ENCODE measurements around the gene FAM117B.
"Not testable (repeated sequence)": the region's sequence is repeated elsewhere in the genome, so short reads cannot be mapped to it uniquely, and the experiment has no call there.

The FAM117B gene

GRCh38 chr2:202790676-202791075 lies 155.9 kb downstream of the FAM117B start:
- Histone ChIP-seq H3K9me3 (ENCODE audit: control insufficient read depth in 1 of 2, low read length in 2 of 2) (no peaks in the 10 kb centered on the region), H3K9ac (ENCODE audit: low read depth in 1 of 2, low read length in 2 of 2) (no peak overlapping the region), H3K27me3 (ENCODE audit: control insufficient read depth in 1 of 2, insufficient read depth in 2 of 2, low read length in 2 of 2) (no peaks in the 10 kb centered on the region), H3K36me3 (ENCODE audit: control insufficient read depth in 1 of 2, insufficient read depth in 2 of 2, low read length in 2 of 2) (peaks cover 0 to 6% of the 10 kb centered on the region in 2 donors), H3K4me1 (ENCODE audit: control insufficient read depth in 1 of 2, insufficient read depth in 2 of 2, low read length in 2 of 2) (no peaks in the 10 kb centered on the region), H3K27ac (ENCODE audit: low read depth, low read length) (no peak overlapping the region), H3K4me3 (ENCODE audit: low read depth in 1 of 2, low read length in 2 of 2) (no peak overlapping the region)

DNA sequence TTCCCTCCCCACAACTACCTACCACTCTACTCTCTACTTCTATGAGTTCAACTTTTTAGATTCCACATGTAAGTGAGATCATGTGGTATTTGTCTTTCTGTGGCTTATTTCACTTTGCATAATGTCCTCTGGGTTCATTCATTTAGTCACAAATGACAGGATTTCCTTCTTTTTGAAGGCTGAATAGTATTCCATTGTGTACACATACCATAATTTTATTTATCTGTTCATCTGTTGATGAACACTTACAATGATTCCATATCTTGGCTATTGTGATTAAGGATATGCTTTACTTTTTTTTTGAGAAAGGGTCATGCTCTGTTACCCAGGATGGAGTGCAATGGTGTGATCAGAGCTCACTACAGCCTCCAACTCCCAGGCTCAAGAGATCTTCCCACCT lies 163.2 kb downstream of the FAM117B start:
- peaks cover 0 to 3% of the 10 kb centered on the region in 2 donors for H3K9me3 ChIP-seq (ENCODE audit: control insufficient read depth in 1 of 2, low read length in 2 of 2)
- H3K9ac ChIP-seq (ENCODE audit: low read depth in 1 of 2, low read length in 2 of 2): no peak overlapping the region
- no peak overlapping the region for H3K4me3 ChIP-seq (ENCODE audit: low read depth in 1 of 2, low read length in 2 of 2)
- no peaks in the 10 kb centered on the region for H3K36me3 ChIP-seq (ENCODE audit: control insufficient read depth in 1 of 2, insufficient read depth in 2 of 2, low read length in 2 of 2)
- H3K27me3 ChIP-seq (ENCODE audit: control insufficient read depth in 1 of 2, insufficient read depth in 2 of 2, low read length in 2 of 2): no peaks in the 10 kb centered on the region
- no peaks in the 10 kb centered on the region for H3K4me1 ChIP-seq (ENCODE audit: control insufficient read depth in 1 of 2, insufficient read depth in 2 of 2, low read length in 2 of 2)
- H3K27ac ChIP-seq (ENCODE audit: low read depth, low read length): no peak overlapping the region

GRCh38 chr2:202805911-202806310 lies 171.1 kb downstream of the FAM117B start:
- not testable (repeated sequence) for H3K4me3 ChIP-seq (ENCODE audit: low read depth in 1 of 2, low read length in 2 of 2); H3K27ac ChIP-seq (ENCODE audit: low read depth, low read length); H3K9ac ChIP-seq (ENCODE audit: low read depth in 1 of 2, low read length in 2 of 2); H3K9me3 ChIP-seq (ENCODE audit: control insufficient read depth in 1 of 2, low read length in 2 of 2); H3K27me3 ChIP-seq (ENCODE audit: control insufficient read depth in 1 of 2, insufficient read depth in 2 of 2, low read length in 2 of 2); H3K36me3 ChIP-seq (ENCODE audit: control insufficient read depth in 1 of 2, insufficient read depth in 2 of 2, low read length in 2 of 2); H3K4me1 ChIP-seq (ENCODE audit: control insufficient read depth in 1 of 2, insufficient read depth in 2 of 2, low read length in 2 of 2)

GRCh38 chr2:202807431-202808138 lies 172.8 kb downstream of the FAM117B start:
- H3K27me3 ChIP-seq (ENCODE audit: control insufficient read depth in 1 of 2, insufficient read depth in 2 of 2, low read length in 2 of 2); H3K4me3 ChIP-seq (ENCODE audit: low read depth in 1 of 2, low read length in 2 of 2); H3K4me1 ChIP-seq (ENCODE audit: control insufficient read depth in 1 of 2, insufficient read depth in 2 of 2, low read length in 2 of 2); H3K9ac ChIP-seq (ENCODE audit: low read depth in 1 of 2, low read length in 2 of 2); H3K9me3 ChIP-seq (ENCODE audit: control insufficient read depth in 1 of 2, low read length in 2 of 2); H3K27ac ChIP-seq (ENCODE audit: low read depth, low read length); H3K36me3 ChIP-seq (ENCODE audit: control insufficient read depth in 1 of 2, insufficient read depth in 2 of 2, low read length in 2 of 2): not testable (repeated sequence)

DNA sequence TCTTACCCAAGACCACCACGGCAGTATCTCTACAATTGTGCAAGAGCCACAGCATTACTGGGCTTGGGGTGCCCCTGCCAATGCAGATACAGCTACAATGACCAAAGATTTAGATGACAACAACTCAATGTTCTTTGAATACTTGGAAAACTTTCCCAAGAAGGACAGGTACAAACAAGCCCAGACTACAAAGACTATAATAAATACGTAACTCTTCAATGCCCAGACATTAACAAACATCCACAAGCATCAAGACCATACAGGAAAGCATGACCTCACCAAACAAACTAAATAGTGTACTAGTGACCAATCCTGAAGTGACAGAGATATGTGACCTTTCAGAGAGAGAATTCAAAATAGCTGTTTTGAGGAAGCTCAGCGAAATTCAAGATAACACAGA lies 174.0 kb downstream of the FAM117B start:
- Histone ChIP-seq H3K27me3 (ENCODE audit: control insufficient read depth in 1 of 2, insufficient read depth in 2 of 2, low read length in 2 of 2) (no peaks in the 10 kb centered on the region), H3K9ac (ENCODE audit: low read depth in 1 of 2, low read length in 2 of 2) (no peak overlapping the region), H3K27ac (ENCODE audit: low read depth, low read length) (no peak overlapping the region), H3K4me1 (ENCODE audit: control insufficient read depth in 1 of 2, insufficient read depth in 2 of 2, low read length in 2 of 2) (peaks cover 0 to 4% of the 10 kb centered on the region in 2 donors), H3K9me3 (ENCODE audit: control insufficient read depth in 1 of 2, low read length in 2 of 2) (no peaks in the 10 kb centered on the region), H3K36me3 (ENCODE audit: control insufficient read depth in 1 of 2, insufficient read depth in 2 of 2, low read length in 2 of 2) (no peaks in the 10 kb centered on the region), H3K4me3 (ENCODE audit: low read depth in 1 of 2, low read length in 2 of 2) (no peak overlapping the region)

DNA sequence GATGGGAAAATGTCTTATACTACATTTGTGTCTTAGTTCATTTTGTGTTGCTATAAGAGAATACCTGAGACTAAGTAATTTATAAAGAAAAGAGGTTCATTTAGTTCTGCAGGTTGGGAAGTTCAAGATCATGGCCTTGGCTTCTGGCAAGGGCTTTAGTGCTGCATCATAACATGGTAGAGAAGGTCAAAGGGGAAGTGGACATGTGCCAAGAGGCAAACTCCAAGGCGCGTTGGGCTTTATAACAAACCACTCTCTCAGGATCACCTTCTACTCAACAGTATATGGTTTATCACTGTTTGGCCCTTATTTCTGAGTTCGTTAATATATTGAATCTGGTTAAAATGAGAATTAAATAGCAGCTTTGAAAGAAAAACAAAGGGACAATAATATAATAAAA lies 178.6 kb downstream of the FAM117B start:
- no peaks in the 10 kb centered on the region for H3K27me3 ChIP-seq (ENCODE audit: control insufficient read depth in 1 of 2, insufficient read depth in 2 of 2, low read length in 2 of 2)
- no peak overlapping the region for H3K9ac ChIP-seq (ENCODE audit: low read depth in 1 of 2, low read length in 2 of 2)
- no peaks in the 10 kb centered on the region for H3K36me3 ChIP-seq (ENCODE audit: control insufficient read depth in 1 of 2, insufficient read depth in 2 of 2, low read length in 2 of 2)
- no peaks in the 10 kb centered on the region for H3K4me1 ChIP-seq (ENCODE audit: control insufficient read depth in 1 of 2, insufficient read depth in 2 of 2, low read length in 2 of 2)
- H3K27ac ChIP-seq (ENCODE audit: low read depth, low read length): no peak overlapping the region
- no peaks in the 10 kb centered on the region for H3K9me3 ChIP-seq (ENCODE audit: control insufficient read depth in 1 of 2, low read length in 2 of 2)
- H3K4me3 ChIP-seq (ENCODE audit: low read depth in 1 of 2, low read length in 2 of 2): no peak overlapping the region

- Histone ChIP-seq H3K36me3 (ENCODE audit: control insufficient read depth in 1 of 2, insufficient read depth in 2 of 2, low read length in 2 of 2) (no peaks in the 10 kb centered on the region), H3K27ac (ENCODE audit: low read depth, low read length) (no peak overlapping the region), H3K27me3 (ENCODE audit: control insufficient read depth in 1 of 2, insufficient read depth in 2 of 2, low read length in 2 of 2) (no peaks in the 10 kb centered on the region), H3K9me3 (ENCODE audit: control insufficient read depth in 1 of 2, low read length in 2 of 2) (no peaks in the 10 kb centered on the region), H3K9ac (ENCODE audit: low read depth in 1 of 2, low read length in 2 of 2) (no peak overlapping the region), H3K4me3 (ENCODE audit: low read depth in 1 of 2, low read length in 2 of 2) (no peak overlapping the region), H3K4me1 (ENCODE audit: control insufficient read depth in 1 of 2, insufficient read depth in 2 of 2, low read length in 2 of 2) (no peaks in the 10 kb centered on the region)
These were observed 179.5 kb downstream of the FAM117B start for GRCh38 chr2:202814226-202814625.

- H3K4me3 ChIP-seq (ENCODE audit: low read depth in 1 of 2, low read length in 2 of 2): no peak overlapping the region
- H3K9me3 ChIP-seq (ENCODE audit: control insufficient read depth in 1 of 2, low read length in 2 of 2): no peaks in the 10 kb centered on the region
- H3K27ac ChIP-seq (ENCODE audit: low read depth, low read length): no peak overlapping the region
- no peak overlapping the region for H3K9ac ChIP-seq (ENCODE audit: low read depth in 1 of 2, low read length in 2 of 2)
- H3K4me1 ChIP-seq (ENCODE audit: control insufficient read depth in 1 of 2, insufficient read depth in 2 of 2, low read length in 2 of 2): no peaks in the 10 kb centered on the region
- no peaks in the 10 kb centered on the region for H3K27me3 ChIP-seq (ENCODE audit: control insufficient read depth in 1 of 2, insufficient read depth in 2 of 2, low read length in 2 of 2)
- no peaks in the 10 kb centered on the region for H3K36me3 ChIP-seq (ENCODE audit: control insufficient read depth in 1 of 2, insufficient read depth in 2 of 2, low read length in 2 of 2)
These were observed 181.0 kb downstream of the FAM117B start for GRCh38 chr2:202815548-202816360.

DNA sequence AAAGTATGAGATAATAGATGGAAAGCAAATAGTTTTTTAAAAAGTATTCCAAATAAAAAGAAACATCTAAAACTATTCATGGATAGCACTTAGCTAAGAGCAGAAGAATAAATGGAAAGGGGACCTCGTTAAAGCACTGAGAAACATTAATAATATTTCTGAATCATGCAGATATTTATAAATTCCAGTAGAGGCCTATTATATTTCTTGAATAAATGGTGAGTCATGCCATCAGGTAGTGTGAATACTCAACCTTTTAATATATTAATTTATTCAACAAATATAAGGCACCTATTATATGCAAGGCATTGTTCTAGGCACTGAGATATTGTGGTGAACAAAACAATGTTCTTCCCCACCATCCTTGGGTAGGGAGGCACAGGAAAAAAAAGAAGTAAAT lies 183.0 kb downstream of the FAM117B start:
- H3K27me3 ChIP-seq (ENCODE audit: control insufficient read depth in 1 of 2, insufficient read depth in 2 of 2, low read length in 2 of 2): no peaks in the 10 kb centered on the region
- H3K27ac ChIP-seq (ENCODE audit: low read depth, low read length): no peak overlapping the region
- H3K4me1 ChIP-seq (ENCODE audit: control insufficient read depth in 1 of 2, insufficient read depth in 2 of 2, low read length in 2 of 2): no peaks in the 10 kb centered on the region
- no peak overlapping the region for H3K4me3 ChIP-seq (ENCODE audit: low read depth in 1 of 2, low read length in 2 of 2)
- no peaks in the 10 kb centered on the region for H3K9me3 ChIP-seq (ENCODE audit: control insufficient read depth in 1 of 2, low read length in 2 of 2)
- no peak overlapping the region for H3K9ac ChIP-seq (ENCODE audit: low read depth in 1 of 2, low read length in 2 of 2)
- no peaks in the 10 kb centered on the region for H3K36me3 ChIP-seq (ENCODE audit: control insufficient read depth in 1 of 2, insufficient read depth in 2 of 2, low read length in 2 of 2)

GRCh38 chr2:202818321-202818720 lies 183.6 kb downstream of the FAM117B start:
- Histone ChIP-seq H3K27me3 (ENCODE audit: control insufficient read depth in 1 of 2, insufficient read depth in 2 of 2, low read length in 2 of 2) (no peaks in the 10 kb centered on the region), H3K4me3 (ENCODE audit: low read depth in 1 of 2, low read length in 2 of 2) (no peak overlapping the region), H3K36me3 (ENCODE audit: control insufficient read depth in 1 of 2, insufficient read depth in 2 of 2, low read length in 2 of 2) (no peaks in the 10 kb centered on the region), H3K9ac (ENCODE audit: low read depth in 1 of 2, low read length in 2 of 2) (no peak overlapping the region), H3K27ac (ENCODE audit: low read depth, low read length) (no peak overlapping the region), H3K9me3 (ENCODE audit: control insufficient read depth in 1 of 2, low read length in 2 of 2) (no peaks in the 10 kb centered on the region), H3K4me1 (ENCODE audit: control insufficient read depth in 1 of 2, insufficient read depth in 2 of 2, low read length in 2 of 2) (no peaks in the 10 kb centered on the region)

Data from duodenal mucosa (tissue), 2 donors.